GM18517 (cell line): ENCODE measurements around the gene MICOS13.
"Not testable (repeated sequence)": the region's sequence is repeated elsewhere in the genome, so short reads cannot be mapped to it uniquely, and the experiment has no call there.

Experiments used
- ATAC-seq: cut with Tn5 transposase; IDR thresholded peaks from one replicate; pipeline ENCODE4 v1.9.1; 2021; ENCODE audit warnings: mild to moderate bottlenecking, moderate library complexity; ENCODE audit not compliant: unreplicated experiment

The MICOS13 gene

GRCh38 chr19:5680437-5681368, at the start of gene MICOS13, which contains the start of gene HSD11B1L:
MICOS13 (minus strand) TSS chr19:5680516; CDS start chr19:5680486, 30 bp downstream.
HSD11B1L (plus strand) TSS chr19:5681027; CDS start chr19:5684833, 3,806 bp downstream.
- peak; percentile 78 for ATAC-seq

DNA sequence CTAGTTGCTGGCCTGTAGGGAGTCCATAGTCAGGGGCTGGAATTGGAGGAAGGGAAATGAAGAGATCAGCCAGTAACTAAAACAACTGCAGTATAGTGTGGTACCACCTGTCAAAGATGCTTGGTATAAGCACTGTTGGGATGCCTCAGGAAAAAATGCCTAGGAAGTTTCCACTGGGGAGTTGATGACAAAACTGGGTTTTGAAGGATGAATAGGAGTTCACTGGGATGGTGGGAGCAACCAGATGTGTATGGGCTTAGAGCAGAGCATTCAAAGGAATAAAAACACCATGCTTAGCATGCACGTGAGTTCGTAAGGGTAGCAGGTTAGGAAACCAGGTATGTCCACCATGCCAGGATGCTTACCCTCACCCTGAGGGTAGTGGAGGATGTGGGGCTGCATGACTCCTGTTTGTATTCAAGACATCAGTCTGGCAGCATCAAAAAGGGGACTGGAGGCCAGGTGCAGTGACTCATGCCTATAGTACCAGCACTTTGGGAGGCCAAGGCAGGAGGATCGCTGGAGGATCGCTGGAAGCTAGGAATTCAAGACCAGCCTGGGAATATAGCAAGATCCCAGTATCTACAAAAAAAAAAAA, 47.2 kb upstream of the MICOS13 start:
- no peak for ATAC-seq

DNA sequence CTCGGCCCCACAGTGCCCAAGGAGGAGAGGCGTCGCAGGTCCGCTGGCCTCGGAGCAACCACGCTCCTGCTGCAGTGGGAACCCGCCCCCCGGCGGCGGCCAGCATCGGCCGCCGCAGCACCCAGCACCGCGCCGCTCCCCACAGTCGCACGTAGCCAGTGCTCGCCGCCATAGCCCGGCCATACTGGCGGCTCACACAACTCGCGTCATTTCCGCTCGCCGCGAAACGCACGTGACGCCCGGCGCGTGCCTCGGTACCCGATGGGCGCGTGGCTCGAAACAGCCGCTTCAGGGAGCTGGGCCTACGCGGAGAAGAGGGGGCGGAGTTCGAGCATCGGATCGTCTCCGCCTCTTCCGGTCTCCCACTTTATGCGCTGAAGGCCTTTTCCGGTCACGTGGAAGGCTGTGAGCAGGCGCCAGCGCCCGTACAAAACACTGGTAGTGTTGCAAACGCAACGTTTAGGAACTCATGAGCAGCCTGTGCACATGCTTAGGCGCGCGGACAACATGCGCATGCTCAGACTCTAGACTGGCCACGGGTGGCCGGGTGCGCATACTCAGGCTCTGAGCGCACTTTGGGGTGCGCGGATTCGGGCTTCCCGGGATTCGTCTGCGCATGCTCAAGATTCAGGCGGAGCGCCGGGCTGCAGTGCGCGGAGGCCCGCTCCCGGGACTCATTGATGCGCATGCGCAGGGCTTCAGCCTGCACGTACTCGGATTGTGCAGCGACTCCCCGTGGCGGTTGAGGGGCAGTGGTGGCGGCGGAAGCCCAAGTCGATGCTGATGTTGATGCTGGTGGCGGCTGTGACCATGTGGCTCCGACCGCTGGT, 39.9 kb upstream of the MICOS13 start, which contains the start of the genes CATSPERD and LONP1:
TSS of gene CATSPERD (plus strand) at position 677 of the 830 bp plus-strand sequence. CDS start at position 778, 101 bp downstream.
TSS of gene LONP1 (minus strand) at position 186 of the 830 bp plus-strand sequence. CDS start at position 172, 14 bp downstream.
- ATAC-seq: peak; percentile 88

DNA sequence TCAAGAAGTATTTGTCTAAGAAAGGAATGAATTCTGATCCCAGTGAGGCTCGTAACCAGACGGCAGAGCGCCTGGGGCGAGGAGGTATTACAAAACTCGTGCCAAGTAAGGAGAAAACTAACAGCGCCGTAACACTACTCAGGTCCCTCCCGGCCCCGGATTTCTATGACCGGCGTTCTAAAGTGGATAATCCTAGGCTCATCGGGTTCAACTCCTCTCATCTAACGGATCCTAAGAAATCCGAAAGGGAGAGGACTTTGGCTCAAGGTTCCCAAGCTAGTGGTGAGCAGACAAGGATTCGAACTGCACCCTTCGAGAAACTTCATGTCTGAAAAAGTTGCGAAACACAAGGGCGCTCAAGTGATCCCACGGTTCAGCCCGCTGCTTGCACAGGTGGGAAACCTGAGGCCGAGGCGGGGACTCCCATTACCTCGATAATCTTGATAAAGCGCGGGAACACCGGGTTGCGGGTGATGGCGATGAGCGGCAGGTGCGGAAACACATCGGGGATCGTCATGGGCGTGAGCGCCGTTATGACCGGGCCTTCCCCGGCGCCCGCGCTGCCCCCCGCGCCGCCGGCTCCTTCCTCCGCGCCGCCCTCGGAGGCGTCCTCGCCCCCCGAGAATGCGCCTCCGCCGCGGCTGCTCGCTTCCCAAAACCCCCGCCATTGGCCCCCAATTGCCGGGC, 39.1 kb upstream of the MICOS13 start:
- ATAC-seq: peak; percentile 1

DNA sequence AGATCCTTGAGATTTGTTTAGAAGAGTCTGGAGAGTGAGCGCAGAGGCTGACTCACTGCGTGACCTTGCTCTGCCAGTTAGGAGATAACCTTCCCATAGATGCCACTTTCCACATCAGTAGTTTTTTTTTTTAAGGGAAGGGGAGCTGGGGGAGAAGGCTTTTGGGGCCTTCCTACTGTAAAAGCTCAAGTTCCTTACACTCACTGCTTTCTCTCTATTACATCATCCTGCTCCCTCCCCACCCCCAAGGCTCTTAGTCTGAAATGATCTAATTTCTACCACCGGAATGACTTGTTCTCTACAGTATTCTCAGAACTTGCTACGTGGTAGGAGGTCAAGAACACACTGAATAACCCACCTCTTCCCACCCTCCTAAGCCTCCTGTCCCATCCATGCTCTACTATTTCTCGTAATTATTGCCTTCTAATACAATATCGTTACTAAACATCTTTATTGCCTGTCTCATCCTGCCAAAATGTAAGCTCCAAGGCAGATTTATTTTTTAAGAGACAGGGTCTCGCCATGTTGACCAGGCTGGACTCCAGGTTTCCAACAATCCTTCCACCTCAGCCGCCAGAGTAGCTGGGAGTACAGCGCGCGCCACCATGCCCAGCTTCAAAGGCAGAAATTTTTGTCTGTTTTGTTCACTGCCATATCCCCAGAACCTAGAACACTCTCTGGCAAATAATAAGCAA, 38.4 kb upstream of the MICOS13 start:
- ATAC-seq: no peak

DNA sequence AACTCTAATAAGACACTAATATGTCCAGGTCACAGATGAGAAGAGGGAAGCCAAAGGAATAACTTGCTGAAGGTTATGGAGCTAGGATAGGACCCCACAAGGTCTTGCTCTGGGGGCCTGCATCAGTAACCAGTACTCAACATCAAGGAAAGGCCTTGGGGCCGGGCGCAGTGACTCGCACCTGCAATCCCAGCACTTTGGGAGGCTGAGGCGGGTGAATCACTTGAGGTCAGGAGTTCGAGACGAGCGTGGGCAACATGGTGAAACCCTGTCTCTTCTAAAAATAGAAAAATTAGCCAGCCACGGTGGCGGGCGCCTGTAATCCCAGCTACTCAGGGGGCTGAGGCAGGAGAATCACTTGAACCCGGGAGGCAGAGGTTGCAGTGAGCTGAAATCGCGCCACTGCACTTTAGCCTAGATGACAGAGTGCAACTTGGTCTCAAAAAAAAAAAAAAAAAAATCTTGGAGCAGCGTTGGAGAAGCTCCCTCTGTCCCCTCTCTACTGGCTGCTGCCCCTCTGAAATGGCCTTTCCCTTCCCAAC, 37.8 kb upstream of the MICOS13 start:
- no peak for ATAC-seq

DNA sequence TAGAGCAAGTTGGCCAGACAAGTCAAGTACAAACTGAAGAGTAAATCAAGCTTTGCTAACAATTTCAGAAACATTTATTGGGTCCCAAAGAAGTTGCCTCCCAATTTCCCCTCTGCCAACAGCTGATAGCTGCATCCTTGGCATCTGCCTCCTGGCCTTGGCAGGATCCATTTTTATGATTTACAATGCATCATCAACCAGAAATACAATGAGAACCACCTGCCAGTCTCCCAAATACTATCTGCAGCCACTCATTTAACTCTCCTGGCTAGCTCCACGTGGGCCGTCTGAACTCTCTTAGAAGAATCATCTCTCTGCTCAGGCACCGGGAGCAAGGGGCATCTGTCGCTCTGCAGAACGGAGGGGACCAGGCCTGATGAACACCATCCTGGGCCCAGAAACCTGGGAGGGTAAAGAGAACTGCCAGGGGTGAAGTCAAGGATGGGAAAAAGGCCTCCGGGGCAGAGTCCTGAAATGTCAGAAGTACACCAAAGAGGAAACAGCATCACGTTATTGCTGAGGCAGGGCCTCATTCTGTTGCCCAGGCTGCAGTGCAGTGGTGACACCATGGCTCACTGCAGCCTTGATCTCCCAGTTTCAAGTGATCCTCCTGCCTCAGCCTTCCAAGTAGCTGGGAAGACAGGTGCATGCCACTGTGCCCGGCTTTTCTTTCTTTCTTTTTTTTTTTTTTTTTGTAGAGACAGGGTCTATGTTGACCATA, 37.1 kb upstream of the MICOS13 start:
- no peak for ATAC-seq

GRCh38 chr19:5714816-5715215, 34.5 kb upstream of the MICOS13 start:
- ATAC-seq: no peak

GRCh38 chr19:5713228-5713627, 32.9 kb upstream of the MICOS13 start:
- ATAC-seq: no peak

DNA sequence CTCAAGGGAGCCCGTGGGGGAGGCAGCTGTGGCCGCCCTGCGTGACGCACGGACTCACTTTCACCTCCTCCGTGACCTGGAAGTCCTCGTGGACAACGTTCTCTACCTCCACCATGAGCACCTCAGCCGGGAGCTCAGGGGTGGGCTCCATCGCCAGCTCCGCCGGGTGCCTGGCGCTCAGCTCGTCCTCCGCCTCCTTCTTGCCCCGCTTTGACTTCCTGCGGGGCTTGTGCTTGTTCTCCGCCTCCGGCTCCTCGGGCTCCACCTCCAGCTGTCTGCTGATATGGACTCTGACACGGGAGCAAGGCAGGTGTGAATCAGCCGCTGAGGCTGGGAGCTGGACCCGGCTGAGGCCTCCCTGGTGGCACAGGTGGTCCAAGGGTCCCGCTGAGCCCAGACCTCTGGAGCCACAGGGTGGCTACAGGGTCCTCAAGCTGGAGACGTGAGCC, 31.4 kb upstream of the MICOS13 start:
- ATAC-seq: no peak

GRCh38 chr19:5711025-5711424, 30.7 kb upstream of the MICOS13 start:
- ATAC-seq: no peak

DNA sequence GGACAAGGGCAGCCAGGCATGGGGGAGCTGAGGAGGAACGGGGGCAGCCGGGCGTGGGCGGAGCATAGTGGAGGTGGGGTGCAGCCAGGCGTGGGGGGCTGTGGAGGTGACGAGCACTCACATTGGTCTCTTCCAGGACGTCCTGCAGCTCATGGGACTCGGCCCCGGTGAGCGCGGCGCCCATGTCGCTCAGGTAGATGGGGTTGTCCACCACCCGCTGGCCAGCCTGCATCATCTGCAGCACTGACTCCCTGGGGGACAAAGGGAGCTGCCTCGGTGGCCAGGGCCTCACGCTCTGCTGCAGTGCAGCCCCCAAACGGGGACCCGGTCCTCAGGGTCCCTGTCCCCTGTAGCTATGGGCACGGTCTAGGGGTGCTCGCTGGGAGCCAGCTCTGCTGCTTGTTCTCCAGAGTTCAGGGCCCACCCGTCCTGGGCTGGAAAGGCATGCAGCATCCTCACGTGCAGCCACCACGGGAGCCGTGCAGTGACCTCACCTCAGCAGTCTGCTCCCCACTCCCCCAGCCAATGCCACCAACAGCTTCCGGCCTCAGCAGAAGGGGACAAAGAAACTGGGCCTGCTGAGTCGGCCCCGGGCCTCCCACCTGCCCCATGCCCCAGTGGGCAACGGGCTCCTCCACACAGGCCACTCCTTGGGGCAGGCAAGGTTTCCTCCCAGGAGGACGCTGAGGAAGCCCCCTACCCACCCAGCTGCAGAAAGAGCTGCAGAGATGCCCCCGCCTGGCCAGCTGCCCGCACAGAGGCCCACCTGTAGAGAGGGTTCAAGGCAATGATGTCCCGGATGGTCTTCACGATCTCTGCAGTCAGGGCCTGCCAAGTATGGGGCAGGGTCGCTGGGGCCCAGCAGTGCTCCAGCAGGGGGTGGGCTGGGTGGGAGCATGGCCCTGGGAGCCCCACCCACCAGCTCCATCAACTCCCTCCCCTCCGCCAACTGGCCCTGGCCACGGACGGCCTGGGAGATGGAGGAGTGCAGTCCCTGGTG, 27.6 kb upstream of the MICOS13 start:
- ATAC-seq: no peak

GRCh38 chr19:5706876-5707573, 26.7 kb upstream of the MICOS13 start:
- ATAC-seq: no peak

DNA sequence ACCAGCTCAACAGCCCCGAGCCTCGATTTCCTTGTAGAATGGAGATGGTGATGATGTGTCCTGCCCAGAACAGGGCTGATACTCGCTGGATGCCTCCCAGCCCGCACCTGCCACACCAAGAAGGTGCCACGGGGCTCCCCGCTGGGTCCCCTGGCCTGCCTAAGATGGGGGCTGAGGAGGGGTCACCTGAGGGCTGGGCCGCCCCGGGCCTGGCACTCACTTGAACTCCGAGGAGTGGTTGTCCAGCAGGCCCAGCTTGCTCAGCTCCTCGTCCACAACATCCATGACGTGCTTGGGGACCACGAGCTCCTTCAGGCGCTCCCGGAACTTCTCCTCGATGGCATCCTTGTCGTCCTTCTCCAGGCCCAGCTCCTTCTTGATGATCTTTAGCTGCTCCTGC, 25.2 kb upstream of the MICOS13 start:
- no peak for ATAC-seq

DNA sequence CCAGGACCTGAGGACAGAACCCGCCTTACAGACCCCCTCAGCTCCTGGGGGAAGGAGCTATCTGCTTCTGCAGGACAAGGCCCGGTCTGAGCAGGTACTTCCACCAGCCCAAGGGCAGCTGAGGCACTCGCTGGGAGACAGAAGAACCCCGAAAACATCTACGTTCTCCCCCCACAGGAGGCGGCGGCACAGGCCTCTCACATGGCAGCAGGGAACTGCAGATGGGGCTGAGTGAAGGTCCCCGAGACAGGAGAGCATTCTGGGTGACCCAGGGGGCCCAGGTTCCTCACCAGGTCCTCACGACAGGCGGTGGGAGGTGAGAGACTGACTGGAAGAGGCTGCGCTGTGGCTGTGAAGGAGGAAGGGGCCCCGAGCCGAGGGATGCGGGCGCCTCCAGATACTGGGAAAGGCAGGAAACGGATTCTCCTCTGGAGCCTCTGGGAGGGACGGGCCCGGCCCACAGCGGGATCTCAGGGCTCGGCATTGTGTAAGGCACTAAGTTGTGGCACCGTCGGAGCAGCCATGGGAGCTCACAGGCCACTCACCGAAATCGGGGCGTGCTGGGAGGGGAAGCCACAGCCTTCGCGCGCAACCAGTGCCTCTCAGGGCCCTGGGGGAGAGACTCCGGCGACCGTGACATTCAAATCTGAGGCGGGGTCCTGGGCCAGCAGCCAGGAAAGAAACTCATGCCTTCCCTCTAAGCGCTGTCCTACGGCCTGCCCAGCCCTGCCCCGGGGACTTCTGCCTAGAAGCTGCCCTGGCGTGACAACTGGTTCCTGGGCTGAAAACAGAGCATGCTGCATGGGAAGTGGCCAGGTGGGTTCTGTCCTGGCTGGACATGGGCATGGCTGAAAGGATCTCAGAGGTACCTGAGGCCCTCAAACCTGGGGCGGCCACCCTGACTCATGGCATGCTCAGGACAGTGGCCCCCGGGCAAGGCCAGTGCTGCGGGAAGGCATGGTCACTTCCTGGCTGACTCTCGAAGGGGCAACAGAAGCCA, 23.8 kb upstream of the MICOS13 start:
- no peak for ATAC-seq

DNA sequence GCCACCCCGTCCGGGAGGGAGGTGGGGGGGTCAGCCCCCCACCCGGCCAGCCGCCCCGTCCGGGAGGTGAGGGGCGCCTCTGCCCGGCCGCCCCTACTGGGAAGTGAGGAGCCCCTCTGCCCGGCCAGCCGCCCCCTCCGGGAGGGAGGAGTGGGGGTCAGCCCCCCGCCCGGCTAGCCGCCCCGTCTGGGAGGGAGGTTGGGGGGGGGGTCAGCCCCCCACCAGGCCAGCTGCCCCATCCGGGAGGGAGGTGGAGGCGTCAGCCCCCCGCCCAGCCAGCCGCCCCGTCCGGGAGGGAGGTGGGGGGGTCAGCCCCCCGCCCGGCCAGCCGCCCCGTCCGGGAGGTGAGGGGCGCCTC, 21.7 kb upstream of the MICOS13 start:
- not testable (repeated sequence) for ATAC-seq
